GM18909 (cell line): ENCODE data around the gene FAM83F.

ENCODE experiments used
- ATAC-seq: cut with Tn5 transposase; IDR thresholded peaks from one replicate; pipeline ENCODE4 v1.9.1; 2021; ENCODE audit warnings: mild to moderate bottlenecking; ENCODE audit not compliant: unreplicated experiment, poor library complexity

The FAM83F gene

GRCh38 chr22:40030758-40031095, 36.0 kb downstream of the FAM83F start:
- ATAC-seq: no peak

GRCh38 chr22:40031766-40032470, 37.2 kb downstream of the FAM83F start:
- ATAC-seq: no peak

DNA sequence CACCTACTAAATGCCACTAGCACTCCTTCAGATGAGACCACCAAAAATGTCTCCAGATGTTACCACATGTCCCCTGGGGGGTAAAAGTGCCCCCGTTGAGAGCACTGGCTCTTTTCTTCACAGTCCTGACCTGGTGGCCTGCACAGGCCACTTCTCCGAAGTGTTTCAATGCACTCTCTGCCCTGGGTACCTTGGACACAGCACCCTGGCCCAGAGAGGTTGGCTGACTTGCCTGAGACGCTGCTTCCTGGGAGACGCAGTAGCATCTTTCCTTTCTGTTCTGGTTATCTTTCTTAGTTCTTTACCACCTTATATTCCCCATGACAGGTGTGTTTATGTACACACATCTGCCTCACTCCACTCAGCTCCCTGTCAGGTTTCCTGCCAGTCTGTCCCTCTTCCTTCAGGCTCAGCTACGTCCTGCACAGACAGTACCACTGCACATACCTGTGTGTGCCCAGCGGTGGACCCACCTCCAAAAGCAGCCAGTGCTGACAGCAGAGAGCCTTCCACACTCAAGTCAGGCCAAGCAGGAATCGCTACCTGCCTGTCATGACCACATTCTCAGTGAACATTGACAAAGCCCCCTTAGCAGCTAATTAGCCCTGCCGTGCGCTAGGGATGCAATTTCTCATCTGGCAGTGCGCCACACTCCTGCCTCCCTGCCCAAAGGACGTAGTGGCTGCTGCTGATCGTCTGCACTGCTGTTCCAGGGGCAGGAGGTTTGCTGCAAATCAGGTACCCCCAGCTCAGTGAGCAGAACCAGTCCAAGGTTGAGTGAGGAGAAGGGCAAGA, 39.0 kb downstream of the FAM83F start:
- ATAC-seq: no peak

GRCh38 chr22:40035351-40035750, 40.6 kb downstream of the FAM83F start:
- no peak for ATAC-seq

GRCh38 chr22:40036126-40036525, 41.4 kb downstream of the FAM83F start:
- ATAC-seq: no peak

DNA sequence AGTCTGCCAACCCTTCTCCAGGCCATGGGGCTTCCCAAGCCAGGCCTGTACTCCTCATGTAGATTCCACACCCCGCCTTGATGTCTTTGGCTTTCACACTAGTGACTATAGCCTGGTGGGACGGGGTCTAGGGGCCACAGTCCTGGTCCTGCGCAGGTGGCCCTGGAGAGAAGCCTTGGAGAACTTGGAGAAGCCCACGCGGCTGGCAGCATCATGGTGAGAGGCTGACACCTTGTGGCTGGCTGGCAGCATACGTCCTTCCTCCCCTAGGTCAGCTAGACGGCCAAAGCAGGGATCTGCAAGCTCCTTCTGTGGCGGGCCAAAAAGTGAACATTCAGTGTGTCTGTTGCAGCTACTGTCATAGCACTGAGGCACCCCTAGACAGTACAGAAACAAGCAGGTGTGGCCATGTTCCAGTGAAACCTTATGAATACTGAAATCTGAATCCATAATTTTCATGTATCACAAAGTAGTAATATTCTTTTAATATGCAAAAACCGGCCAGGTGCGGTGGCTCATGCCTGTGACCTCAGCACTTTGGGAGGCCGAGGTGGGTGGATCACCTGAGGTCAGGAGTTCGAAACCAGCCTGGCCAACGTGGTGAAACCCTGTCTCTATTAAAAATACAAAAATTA, 42.0 kb downstream of the FAM83F start:
- no peak for ATAC-seq

- ATAC-seq: no peak
Observed at GRCh38 chr22:40037320-40037719, 42.6 kb downstream of the FAM83F start.

GRCh38 chr22:40039482-40040115, 44.8 kb downstream of the FAM83F start:
- ATAC-seq: no peak

- ATAC-seq: no peak
Observed at GRCh38 chr22:40040927-40041326, 46.2 kb downstream of the FAM83F start.

- no peak for ATAC-seq
Observed at GRCh38 chr22:40041366-40042137, 46.8 kb downstream of the FAM83F start.

- no peak for ATAC-seq
Observed at GRCh38 chr22:40042312-40042711, 47.6 kb downstream of the FAM83F start.

- no peak for ATAC-seq
Observed at GRCh38 chr22:40043081-40043480, 48.3 kb downstream of the FAM83F start.

DNA sequence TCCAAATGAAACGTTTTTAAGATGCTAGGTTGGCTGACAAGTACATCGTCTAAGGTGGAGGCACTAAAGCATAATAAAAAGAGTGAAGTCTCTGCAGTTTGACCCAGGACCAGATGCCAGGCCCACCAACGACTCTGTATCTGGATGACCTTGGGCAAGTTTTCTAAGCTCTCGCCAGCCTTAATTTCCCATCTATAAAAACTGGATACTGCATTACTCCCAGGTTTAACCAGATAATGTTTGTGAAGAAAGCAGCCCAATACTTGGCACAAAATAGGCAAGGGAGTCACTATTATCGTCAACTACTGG, 49.0 kb downstream of the FAM83F start:
- no peak for ATAC-seq

- ATAC-seq: peak; percentile 83
Observed at GRCh38 chr22:40044102-40044869, 49.5 kb downstream of the FAM83F start.

DNA sequence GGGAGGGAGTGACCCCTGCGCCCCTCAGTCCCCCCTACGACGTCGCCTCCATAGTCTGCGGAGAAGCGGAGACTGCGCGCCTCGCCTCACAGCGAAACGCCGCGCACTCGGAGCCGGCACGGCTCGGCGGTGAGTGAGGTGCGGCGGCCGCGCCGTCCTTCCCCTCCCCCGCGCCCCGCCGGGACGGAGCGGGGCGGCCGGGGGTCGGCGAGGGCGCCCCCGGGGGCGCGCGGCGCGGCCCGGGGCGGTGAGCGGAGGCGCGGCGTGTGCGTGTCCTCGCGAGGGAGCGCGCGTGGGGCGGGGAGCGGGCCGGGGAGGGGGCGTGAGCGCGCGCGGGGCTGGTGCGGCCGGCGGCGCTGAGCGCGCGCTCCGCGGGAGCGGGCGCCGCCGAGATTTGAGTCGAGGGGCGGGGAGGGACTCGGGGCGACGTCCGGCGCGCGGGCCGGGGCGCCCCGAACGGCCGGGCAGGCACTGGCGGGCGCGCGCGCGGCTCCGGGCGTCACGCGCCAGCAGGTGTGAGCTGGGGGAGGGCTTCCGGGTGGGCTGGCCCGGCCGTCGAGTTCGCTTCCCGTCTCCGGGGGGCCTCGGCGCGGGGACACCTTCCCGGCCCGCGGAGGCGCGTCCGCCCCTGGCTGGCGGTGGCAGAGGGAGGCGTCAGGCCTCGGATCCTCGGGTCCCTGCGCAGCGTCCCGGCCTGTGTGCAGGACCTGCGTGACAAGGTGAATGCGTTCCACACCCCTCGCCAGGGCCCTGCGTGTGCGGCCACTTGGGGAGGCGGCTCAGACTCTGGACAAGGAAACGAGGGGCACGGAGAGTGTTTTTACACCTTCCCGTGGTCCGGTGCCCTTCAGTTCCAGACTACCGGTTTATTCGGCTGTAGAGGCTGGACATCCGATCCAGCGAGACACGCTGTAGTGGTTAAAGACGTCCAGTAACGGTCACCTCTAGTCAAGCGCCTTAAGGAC, 50.4 kb downstream of the FAM83F start:
- peak; percentile 25 for ATAC-seq

GRCh38 chr22:40046126-40046525, 51.4 kb downstream of the FAM83F start:
- no peak for ATAC-seq

DNA sequence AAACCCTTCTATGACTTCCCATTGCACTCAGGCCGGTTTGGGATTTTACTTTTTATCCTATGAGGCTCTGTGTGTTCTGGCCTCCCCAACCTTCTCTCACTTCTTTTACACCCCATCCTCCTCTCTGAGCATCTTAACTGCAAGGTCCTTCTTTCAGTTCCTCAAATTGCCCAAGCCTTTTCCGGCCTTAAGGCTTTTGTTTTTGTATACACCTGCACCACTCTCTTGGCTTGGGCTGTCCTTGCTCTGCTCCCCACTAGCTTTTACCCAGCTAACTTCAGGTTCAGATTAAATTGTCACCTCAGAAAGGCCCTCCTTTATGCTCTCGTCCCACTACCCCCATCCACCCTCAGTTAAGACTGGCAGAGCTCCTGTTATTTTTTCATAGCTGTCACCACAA, 55.5 kb downstream of the FAM83F start:
- peak; percentile 79 for ATAC-seq

DNA sequence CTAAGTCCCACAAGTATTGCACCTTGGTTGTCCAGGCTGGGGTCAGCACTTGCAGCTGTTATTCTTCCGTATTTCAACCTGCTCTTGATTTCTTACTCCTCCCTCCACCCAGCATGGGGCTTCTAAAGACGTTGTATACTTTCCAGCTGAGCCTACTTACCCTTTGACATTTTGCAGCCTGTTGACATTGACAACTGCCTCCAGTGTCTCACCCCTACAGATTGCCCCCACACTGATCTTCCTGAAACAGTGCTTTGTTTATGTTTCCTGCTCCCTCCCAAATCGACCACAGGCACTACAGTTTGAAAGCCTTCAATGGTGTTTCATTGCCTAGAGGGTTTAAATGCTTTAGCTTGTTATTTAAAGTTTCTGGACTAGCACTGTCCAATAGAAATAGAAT, 56.6 kb downstream of the FAM83F start:
- ATAC-seq: no peak

GRCh38 chr22:40053460-40053859, 58.7 kb downstream of the FAM83F start:
- ATAC-seq: no peak
